H9 (cell line): ENCODE measurements around the gene ENPP6. TPM values are rescaled to one million over a fixed set of nuclear protein-coding genes. Genes with fewer than 3 reads are reported as not detected.

Source experiments
- DNase-seq: peaks from one replicate; pipeline ENCODE4 v3.0.0-alpha.2; 2017
- H2AFZ ChIP-seq: one replicate; pipeline ENCODE4 v1.6.1; 2013; ENCODE audit warnings: mild to moderate bottlenecking, low read length, control low read depth, moderate library complexity
- H2AK5ac ChIP-seq: 2 replicates; pipeline ENCODE4 v1.6.1; 2013; ENCODE audit warnings: low read length, control low read depth, mixed read lengths; ENCODE audit not compliant: insufficient read length
- H2BK120ac ChIP-seq: one replicate; pipeline ENCODE4 v1.6.1; 2013; ENCODE audit warnings: low read depth, mild to moderate bottlenecking, low read length, control low read depth, inconsistent platforms; ENCODE audit not compliant: poor library complexity, severe bottlenecking
- H2BK12ac ChIP-seq: 2 replicates; pipeline ENCODE4 v1.6.1; 2013; ENCODE audit warnings: low read length, control low read depth, mixed read lengths, low read depth; ENCODE audit not compliant: insufficient read length
- H2BK15ac ChIP-seq: 2 replicates; pipeline ENCODE4 v1.6.1; 2013; ENCODE audit warnings: low read depth, low read length, control low read depth
- H2BK20ac ChIP-seq: one replicate; pipeline ENCODE4 v1.6.1; 2013; ENCODE audit warnings: low read depth, mild to moderate bottlenecking, low read length, control low read depth, inconsistent platforms; ENCODE audit not compliant: poor library complexity, severe bottlenecking
- H2BK5ac ChIP-seq: 2 replicates; pipeline ENCODE4 v1.6.1; 2013; ENCODE audit warnings: low read length, control low read depth, mixed read lengths; ENCODE audit not compliant: insufficient read length
- H3K14ac ChIP-seq: 2 replicates; pipeline ENCODE4 v1.6.1; 2013; ENCODE audit warnings: low read length, control low read depth; ENCODE audit not compliant: insufficient read depth
- H3K18ac ChIP-seq: 2 replicates; pipeline ENCODE4 v1.6.1; 2013; ENCODE audit warnings: low read depth, mild to moderate bottlenecking, mixed read lengths, low read length, control low read depth; ENCODE audit not compliant: insufficient read length
- H3K23ac ChIP-seq: 2 replicates; pipeline ENCODE4 v1.6.1; 2013; ENCODE audit warnings: low read length, control low read depth, mixed read lengths, low read depth; ENCODE audit not compliant: insufficient read length
- H3K23me2 ChIP-seq: 2 replicates; pipeline ENCODE4 v1.6.1; 2013; ENCODE audit warnings: low read depth, mild to moderate bottlenecking, mixed read lengths, low read length, control low read depth; ENCODE audit not compliant: insufficient read length, poor library complexity, severe bottlenecking
- H3K27ac ChIP-seq: 2 replicates; pipeline ENCODE4 v1.5.1; 2013; ENCODE audit warnings: low read length, control low read depth, mixed read lengths, low read depth; ENCODE audit not compliant: insufficient read length
- H3K27me3 ChIP-seq: 2 replicates; pipeline ENCODE4 v1.6.1; 2013; ENCODE audit warnings: low read length, control low read depth, inconsistent platforms; ENCODE audit not compliant: insufficient read depth
- H3K4ac ChIP-seq: 2 replicates; pipeline ENCODE4 v1.6.1; 2013; ENCODE audit warnings: low read depth, mild to moderate bottlenecking, control low read depth, inconsistent platforms, low read length, moderate library complexity
- H3K4me1 ChIP-seq: 2 replicates; pipeline ENCODE4 v1.6.1; 2013; ENCODE audit warnings: low read length, control low read depth, inconsistent platforms; ENCODE audit not compliant: insufficient read depth
- H3K4me2 ChIP-seq: 2 replicates; pipeline ENCODE4 v1.6.1; 2013; ENCODE audit warnings: low read length, control low read depth, mixed read lengths; ENCODE audit not compliant: insufficient read length, insufficient read depth
- H3K56ac ChIP-seq: 2 replicates; pipeline ENCODE4 v1.6.1; 2013; ENCODE audit warnings: low read depth, mild to moderate bottlenecking, mixed read lengths, low read length, control low read depth; ENCODE audit not compliant: insufficient read length
- H3K79me1 ChIP-seq: 2 replicates; pipeline ENCODE4 v1.6.1; 2013; ENCODE audit warnings: low read depth, mild to moderate bottlenecking, moderate library complexity, low read length, control low read depth, inconsistent platforms; ENCODE audit not compliant: insufficient read depth, poor library complexity, severe bottlenecking
- H3K79me2 ChIP-seq: 2 replicates; pipeline ENCODE4 v1.6.1; 2013; ENCODE audit warnings: low read length, control low read depth, inconsistent platforms; ENCODE audit not compliant: insufficient read depth
- H3K9ac ChIP-seq: 2 replicates; pipeline ENCODE4 v1.6.1; 2013; ENCODE audit warnings: low read length, control low read depth, mixed read lengths; ENCODE audit not compliant: insufficient read length; ENCODE audit errors: extremely low read depth
- H3K9me3 ChIP-seq: one replicate; pipeline ENCODE4 v1.6.1; 2013; ENCODE audit warnings: low read depth, low read length, inconsistent platforms; ENCODE audit not compliant: control insufficient read depth
- H3T11ph ChIP-seq: one replicate; pipeline ENCODE4 v1.6.1; 2013; ENCODE audit warnings: mild to moderate bottlenecking, low read length, control low read depth, inconsistent platforms
- H4K20me1 ChIP-seq: one replicate; pipeline ENCODE4 v1.6.1; 2013; ENCODE audit not compliant: control insufficient read depth, insufficient read length, insufficient read depth
- H4K5ac ChIP-seq: 2 replicates; pipeline ENCODE4 v1.6.1; 2013; ENCODE audit warnings: low read depth, mild to moderate bottlenecking, mixed read lengths, low read length, control low read depth; ENCODE audit not compliant: insufficient read length
- H4K8ac ChIP-seq: replicated peaks from 2 replicates; pipeline ENCODE4 v1.6.1; 2013; ENCODE audit warnings: low read length, control low read depth, mixed read lengths, low read depth; ENCODE audit not compliant: insufficient read length
- H4K91ac ChIP-seq: 2 replicates; pipeline ENCODE4 v1.6.1; 2013; ENCODE audit warnings: low read depth, mild to moderate bottlenecking, moderate library complexity, mixed read lengths, low read length, control low read depth; ENCODE audit not compliant: insufficient read length
- H3K27ac Mint-ChIP-seq, 3 experiments: 2 replicates in 2 of 3; 3 replicates in 1 of 3; pipeline ENCODE4 v1.8.0; 2020 to 2021; ENCODE audit warnings: mixed read lengths in 3 of 3, mild to moderate bottlenecking in 1 of 3, moderate library complexity in 1 of 3
- H3K27me3 Mint-ChIP-seq: 2 replicates; pipeline ENCODE4 v1.8.0; 2021; ENCODE audit warnings: low read depth, mild to moderate bottlenecking, moderate library complexity, mixed read lengths
- H3K36me3 Mint-ChIP-seq, 3 experiments: 2 replicates in 2 of 3; 3 replicates in 1 of 3; pipeline ENCODE4 v1.8.0; 2020 to 2021; ENCODE audit warnings: low read depth in 3 of 3, mixed read lengths in 3 of 3; ENCODE audit not compliant: insufficient read depth in 1 of 3
- H3K4me1 Mint-ChIP-seq, 2 experiments: 2 replicates each; pipeline ENCODE4 v1.8.0; 2020; ENCODE audit warnings: mixed read lengths in 2 of 2
- H3K4me3 Mint-ChIP-seq, 2 experiments: 2 replicates in 1 of 2; 3 replicates in 1 of 2; pipeline ENCODE4 v1.8.0; 2020 to 2021; ENCODE audit warnings: mild to moderate bottlenecking in 2 of 2, mixed read lengths in 2 of 2, moderate library complexity in 1 of 2
- H3K9me3 Mint-ChIP-seq, 2 experiments: 2 replicates in 1 of 2; 3 replicates in 1 of 2; pipeline ENCODE4 v1.8.0; 2020; ENCODE audit warnings: mild to moderate bottlenecking in 2 of 2, mixed read lengths in 2 of 2, moderate library complexity in 1 of 2
- WGBS: extraction: QIAGEN DNeasy Blood & Tissue Kit; methylation state at CpG from one replicate; pipeline ENCODE4 v1.1.7; 2013; ENCODE audit warnings: missing lambda C conversion rate, low lambda C conversion rate, mixed read lengths; ENCODE audit not compliant: insufficient read length; ENCODE audit errors: extremely low coverage; 5-methylcytosine and 5-hydroxymethylcytosine counted together
- total RNA-seq: library from RNA; stranded (reverse); gene quantifications from 2 replicates; pipeline ENCODE4 v1.2.1, GENCODE V29; 2021
- TF ChIP-seq, protein P1 (sequence below): fragments of 200-600 bp; sonication (generic); conservative IDR thresholded peaks from 3 replicates; pipeline ENCODE4 v1.8.0; 2021; ENCODE audit warnings: antibody characterized with exemption, mild to moderate bottlenecking

The ENPP6 gene
- total RNA-seq, 1 experiment from 2014 or later, result not detected

DNA sequence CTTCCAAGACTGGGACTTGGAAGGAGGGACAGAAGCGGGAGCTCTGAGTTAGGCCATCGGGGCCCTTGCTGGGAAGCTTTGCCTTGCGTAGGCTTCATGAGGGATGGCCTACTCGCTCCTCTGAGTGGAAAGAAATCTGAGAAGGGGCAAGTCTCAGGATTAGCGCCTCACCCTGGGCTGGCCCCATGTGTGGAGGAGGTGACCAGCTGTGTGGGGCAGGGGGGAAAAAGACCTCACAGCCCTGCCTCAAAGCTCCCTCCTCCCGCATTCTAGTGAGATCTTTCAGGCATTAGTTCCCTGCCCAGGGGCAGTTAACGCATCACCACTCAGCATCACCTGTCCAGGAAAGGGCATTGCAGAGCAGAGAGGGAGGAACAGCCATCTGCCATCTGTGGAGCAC lies 156.1 kb downstream of the ENPP6 start:
- Mint-ChIP-seq H3K36me3 (no peaks in the 10 kb centered on the region), H3K27ac (no peak overlapping the region; a peak in 1 of 7 replicates), H3K27me3 (0 out of 2 replicates have a peak, but pooled peaks cover 3% of the 10 kb centered on the region), H3K4me3 (no peak overlapping the region), H3K4me1 (peaks cover 13 to 14% of the 10 kb centered on the region in 2 experiments), H3K9me3 (no peaks in the 10 kb centered on the region)
- Histone ChIP-seq H3K56ac (no peak overlapping the region), H4K20me1 (no peaks in the 10 kb centered on the region), H3K9me3 (no peaks in the 10 kb centered on the region), H3K23me2 (no peaks in the 10 kb centered on the region), H2BK120ac (no peak overlapping the region), H2BK20ac (no peak overlapping the region), H3K23ac (no peak overlapping the region), H4K5ac (no peak overlapping the region), H4K91ac (no peak overlapping the region), H2AK5ac (no peak overlapping the region), H3K79me1 (no peaks in the 10 kb centered on the region), H2BK12ac (no peak overlapping the region), H3K79me2 (no peaks in the 10 kb centered on the region), H3K27ac (no peak overlapping the region), H3K14ac (no peak overlapping the region), H3K9ac (no peak overlapping the region), H3T11ph (no peak overlapping the region), H3K4me1 (peaks cover 3% of the 10 kb centered on the region; the same call in 1 of the 2 replicates), H4K8ac (no peak overlapping the region), H3K18ac (no peak overlapping the region), H2BK5ac (no peak overlapping the region), H3K27me3 (no peaks in the 10 kb centered on the region), H3K4ac (no peak overlapping the region), H2BK15ac (no peak overlapping the region), H2AFZ (no peak overlapping the region), H3K4me2 (no peak overlapping the region)
- TF ChIP-seq, protein P1, sequence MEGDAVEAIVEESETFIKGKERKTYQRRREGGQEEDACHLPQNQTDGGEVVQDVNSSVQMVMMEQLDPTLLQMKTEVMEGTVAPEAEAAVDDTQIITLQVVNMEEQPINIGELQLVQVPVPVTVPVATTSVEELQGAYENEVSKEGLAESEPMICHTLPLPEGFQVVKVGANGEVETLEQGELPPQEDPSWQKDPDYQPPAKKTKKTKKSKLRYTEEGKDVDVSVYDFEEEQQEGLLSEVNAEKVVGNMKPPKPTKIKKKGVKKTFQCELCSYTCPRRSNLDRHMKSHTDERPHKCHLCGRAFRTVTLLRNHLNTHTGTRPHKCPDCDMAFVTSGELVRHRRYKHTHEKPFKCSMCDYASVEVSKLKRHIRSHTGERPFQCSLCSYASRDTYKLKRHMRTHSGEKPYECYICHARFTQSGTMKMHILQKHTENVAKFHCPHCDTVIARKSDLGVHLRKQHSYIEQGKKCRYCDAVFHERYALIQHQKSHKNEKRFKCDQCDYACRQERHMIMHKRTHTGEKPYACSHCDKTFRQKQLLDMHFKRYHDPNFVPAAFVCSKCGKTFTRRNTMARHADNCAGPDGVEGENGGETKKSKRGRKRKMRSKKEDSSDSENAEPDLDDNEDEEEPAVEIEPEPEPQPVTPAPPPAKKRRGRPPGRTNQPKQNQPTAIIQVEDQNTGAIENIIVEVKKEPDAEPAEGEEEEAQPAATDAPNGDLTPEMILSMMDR, result no peak
- WGBS, result no CpG with 5 or more reads among the region's 7 CpGs
- peak; percentile 49 for DNase-seq
